NCI-H2196 treated with DMSO at 0.1 percent for 48 hours (cell line): Measurements from ENCODE around the gene SLC19A2.
"Not testable (repeated sequence)": the region's sequence is repeated elsewhere in the genome, so short reads cannot be mapped to it uniquely, and the experiment has no call there.

Experiments used
- DNase-seq: peaks from one replicate; lab custom pipeline; 2025; ENCODE audit not compliant: unreplicated experiment; lab: John Stamatoyannopoulos, UW

The SLC19A2 gene

GRCh38 chr1:169510060-169510459, 24.3 kb upstream of the SLC19A2 start:
- DNase-seq, result no peak

GRCh38 chr1:169509354-169509753, 23.6 kb upstream of the SLC19A2 start:
- DNase-seq, result peak; percentile 34

- no peak for DNase-seq
These were observed 22.9 kb upstream of the SLC19A2 start for GRCh38 chr1:169508432-169509338.

GRCh38 chr1:169507413-169507812, 21.7 kb upstream of the SLC19A2 start:
- no peak for DNase-seq

GRCh38 chr1:169503601-169504000, 17.9 kb upstream of the SLC19A2 start:
- not testable (repeated sequence) for DNase-seq

- DNase-seq, result no peak
These were observed 14.1 kb upstream of the SLC19A2 start for GRCh38 chr1:169499807-169500206.

- DNase-seq, result no peak
These were observed 11.6 kb upstream of the SLC19A2 start for GRCh38 chr1:169497317-169497716.

- DNase-seq, result no peak
These were observed 10.2 kb upstream of the SLC19A2 start for GRCh38 chr1:169495916-169496315.

- DNase-seq, result no peak
These were observed 9.5 kb upstream of the SLC19A2 start for GRCh38 chr1:169495046-169495775.

GRCh38 chr1:169494343-169494742, 8.6 kb upstream of the SLC19A2 start:
- no peak for DNase-seq

- DNase-seq, result no peak
These were observed 7.5 kb upstream of the SLC19A2 start for GRCh38 chr1:169493251-169493650.

GRCh38 chr1:169491845-169492281, 6.1 kb upstream of the SLC19A2 start:
- no peak for DNase-seq

- DNase-seq, result no peak
These were observed 2.4 kb upstream of the SLC19A2 start for GRCh38 chr1:169488157-169488556.

GRCh38 chr1:169487561-169487960, 1.8 kb upstream of the SLC19A2 start:
- DNase-seq, result no peak

GRCh38 chr1:169487133-169487532, 1.4 kb upstream of the SLC19A2 start:
- DNase-seq, result no peak

GRCh38 chr1:169486281-169487051, 722 bp upstream of the SLC19A2 start:
- no peak for DNase-seq

GRCh38 chr1:169484683-169485430, 887 bp downstream of the SLC19A2 start:
- DNase-seq, result no peak

GRCh38 chr1:169484101-169484500, 1.6 kb downstream of the SLC19A2 start:
- peak; percentile 35 for DNase-seq

- DNase-seq, result peak; percentile 11
These were observed 2.2 kb downstream of the SLC19A2 start for GRCh38 chr1:169483500-169483966.

- DNase-seq, result no peak
These were observed 6.2 kb downstream of the SLC19A2 start for GRCh38 chr1:169479363-169480066.
